ENCODE results near the gene LSS.

LSS gene

DNA sequence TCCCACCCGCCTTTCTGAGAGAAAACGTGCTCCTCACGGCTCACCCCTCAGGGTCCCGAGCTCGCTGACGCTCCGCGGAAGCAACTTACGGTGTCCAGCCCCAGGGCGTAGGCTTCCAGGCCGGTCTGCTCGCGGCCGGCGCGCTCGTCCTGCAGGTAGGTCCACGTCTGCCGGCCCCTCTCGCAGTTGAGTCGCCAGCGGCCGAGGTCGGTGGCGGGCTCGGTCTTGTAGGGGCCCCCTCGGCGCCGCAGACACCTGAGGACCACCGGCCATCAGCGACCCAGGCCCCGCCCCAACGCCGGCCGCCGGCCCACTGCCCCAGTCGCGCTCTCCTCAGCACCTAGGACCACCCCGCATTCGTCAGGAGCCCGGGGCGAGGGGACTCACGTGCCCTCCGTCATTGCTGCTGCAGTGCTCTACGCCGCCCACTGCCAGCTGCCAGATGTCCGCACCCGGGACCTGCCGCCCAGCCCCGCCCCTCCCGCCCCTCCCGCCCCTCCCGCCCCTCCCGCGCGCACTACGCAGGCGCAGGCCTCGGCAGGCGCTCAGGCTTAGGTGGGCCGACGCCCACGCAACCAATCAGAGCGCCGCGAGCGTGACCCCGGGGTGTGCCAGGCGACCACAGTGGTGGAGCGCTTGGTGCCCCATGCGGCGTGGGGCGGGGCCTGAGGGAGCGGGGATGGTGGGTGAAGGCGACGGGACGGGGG lies at the start of gene LSS:
Gene LSS (minus strand): TSS at position 430 of the 707 bp plus-strand sequence. CDS start 29 bp downstream, at position 401.
- peak; percentile 94 to 99 for DNase-seq

DNA sequence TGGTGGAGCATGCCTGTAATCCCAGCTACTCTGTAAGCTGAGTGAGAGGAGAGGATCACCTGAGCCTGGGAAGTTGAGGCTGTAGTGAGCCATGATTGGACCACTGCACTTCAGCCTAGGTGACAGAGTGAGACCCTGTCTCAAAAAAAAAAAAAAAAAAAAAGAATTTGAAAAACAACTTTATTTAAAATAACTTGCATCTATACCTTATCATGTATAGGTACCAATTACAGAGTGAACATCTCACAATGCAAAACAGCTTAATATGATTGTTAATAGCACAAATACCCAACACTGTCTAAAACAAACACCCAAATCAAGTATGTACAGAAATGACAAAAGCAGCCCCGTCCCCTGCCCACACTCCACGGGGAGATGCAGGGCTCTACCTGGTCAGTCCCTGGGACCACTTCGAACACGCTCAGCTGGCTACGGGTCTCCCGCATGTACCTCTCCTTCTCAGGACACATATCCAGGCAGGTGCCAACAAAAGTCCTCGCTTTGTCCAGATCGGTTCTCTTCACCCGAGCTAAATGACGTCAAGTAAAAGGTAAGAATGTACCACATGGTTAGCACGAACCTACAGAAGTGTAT lies 46.3 kb upstream of the LSS start:
- DNase-seq, result no peak

DNA sequence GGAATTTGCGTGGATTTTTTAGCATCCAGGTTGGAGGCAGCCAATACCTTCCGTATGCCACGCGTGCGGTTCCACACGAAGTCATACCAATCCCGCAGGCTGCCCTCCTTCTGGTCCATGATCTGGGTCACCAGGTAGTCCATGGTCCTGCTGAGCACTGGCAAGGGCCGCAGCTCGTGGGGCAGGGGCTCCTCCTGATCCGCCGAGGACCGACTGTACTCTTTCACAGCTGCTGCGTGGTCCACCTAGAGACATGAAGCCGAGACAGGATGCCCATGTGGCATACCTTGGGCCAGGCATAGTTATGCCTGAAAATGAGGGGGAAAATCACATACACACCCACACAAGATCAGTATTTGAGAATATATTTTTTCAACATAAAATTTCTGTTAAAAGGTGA lies 44.8 kb upstream of the LSS start:
- DNase-seq, result no peak

DNA sequence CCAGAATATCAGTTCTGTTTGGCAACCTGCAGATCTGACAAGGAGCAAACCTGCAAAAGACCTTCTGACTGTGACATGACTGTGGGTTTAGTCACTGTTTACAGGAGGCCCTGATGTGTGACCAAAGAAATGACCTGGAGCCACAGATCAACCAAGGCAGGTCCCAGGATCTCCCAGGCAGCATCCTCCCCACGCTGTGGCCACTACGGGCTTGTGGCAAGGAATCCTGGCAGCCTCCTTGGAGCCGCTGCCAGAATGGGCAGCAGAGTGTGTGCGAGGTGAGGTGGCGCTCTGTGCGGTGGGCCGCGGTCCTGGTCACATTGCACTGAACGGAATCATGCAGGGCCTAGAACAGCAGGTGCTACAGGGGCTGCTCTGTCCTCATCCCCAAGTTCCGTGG lies 40.9 kb upstream of the LSS start:
- no peak for DNase-seq

DNA sequence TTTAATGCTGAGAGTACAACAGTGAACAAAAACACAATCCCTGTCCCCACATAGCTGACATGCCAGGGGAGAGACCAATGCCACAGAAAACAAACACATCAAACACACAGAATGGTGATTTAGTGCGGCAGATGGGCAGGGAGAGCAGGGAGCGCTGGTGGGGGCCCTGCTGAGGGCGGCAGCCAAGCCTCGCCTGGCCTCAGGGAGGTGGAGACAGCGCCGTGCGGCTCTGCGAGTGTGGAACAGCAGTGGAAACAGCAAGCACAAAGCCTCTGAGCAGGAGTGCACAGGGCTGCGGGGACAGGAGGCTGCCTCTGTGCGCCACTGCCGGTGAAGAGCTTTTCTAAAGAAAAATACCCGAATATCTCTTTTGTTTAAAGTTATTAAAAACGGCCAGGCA lies 39.8 kb upstream of the LSS start:
- no peak for DNase-seq

DNA sequence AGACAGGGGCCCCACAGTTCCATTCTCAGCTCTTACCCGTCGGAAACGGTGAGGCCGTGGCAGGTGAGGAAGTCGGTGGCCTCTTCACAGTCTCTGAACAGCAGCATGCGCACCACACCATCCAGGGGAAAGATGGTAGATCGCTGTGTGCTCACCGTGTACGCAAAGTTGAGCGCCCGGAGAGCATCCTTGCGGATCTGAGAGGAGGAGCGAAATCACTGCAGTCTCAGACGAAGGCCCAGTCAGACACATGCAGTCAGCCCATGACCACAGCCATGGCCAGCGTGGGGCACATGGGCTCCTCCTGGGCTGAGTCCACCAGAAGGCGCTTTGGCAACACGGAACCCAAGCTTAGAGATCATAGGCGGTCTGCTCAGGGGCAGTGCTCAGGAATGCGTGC lies 38.4 kb upstream of the LSS start:
- no peak for DNase-seq

DNA sequence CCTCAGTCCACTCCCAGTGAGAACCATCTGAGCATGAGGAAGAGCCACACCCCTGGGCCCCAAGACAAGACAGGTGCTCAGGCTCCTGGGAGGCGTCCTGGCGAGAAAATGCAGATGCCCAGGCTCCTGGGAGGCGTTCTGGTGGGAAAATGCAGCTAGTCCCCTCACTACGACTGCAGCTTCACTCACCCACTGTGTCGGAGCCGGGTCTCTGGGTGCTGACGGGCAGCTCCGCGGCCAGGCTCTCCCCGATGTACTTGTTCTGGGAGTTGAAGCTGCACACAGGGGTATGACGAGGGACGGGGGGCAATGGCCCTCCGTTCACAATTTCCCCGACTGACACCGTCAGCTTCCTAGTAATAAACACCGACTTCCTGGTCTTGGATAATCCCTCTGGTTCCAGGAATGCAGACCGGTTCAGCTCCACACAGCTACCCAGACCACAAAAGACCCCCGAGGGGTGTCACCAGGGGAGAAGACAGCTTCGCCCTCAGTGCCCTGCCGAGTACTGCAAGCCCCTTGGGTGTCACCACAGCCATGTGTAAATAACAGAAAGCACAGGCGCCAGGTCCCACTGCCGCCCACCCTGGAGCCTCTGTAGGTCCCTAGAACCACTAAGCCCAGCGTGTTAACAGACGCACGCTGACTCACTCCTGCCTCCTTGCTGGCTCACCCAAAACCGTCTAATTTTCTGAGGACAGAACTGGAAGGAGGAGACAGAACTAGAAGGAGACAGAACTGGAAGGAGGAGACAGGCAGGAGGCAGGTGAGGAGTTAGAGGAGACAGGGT lies 37.4 kb upstream of the LSS start:
- no peak for DNase-seq

DNA sequence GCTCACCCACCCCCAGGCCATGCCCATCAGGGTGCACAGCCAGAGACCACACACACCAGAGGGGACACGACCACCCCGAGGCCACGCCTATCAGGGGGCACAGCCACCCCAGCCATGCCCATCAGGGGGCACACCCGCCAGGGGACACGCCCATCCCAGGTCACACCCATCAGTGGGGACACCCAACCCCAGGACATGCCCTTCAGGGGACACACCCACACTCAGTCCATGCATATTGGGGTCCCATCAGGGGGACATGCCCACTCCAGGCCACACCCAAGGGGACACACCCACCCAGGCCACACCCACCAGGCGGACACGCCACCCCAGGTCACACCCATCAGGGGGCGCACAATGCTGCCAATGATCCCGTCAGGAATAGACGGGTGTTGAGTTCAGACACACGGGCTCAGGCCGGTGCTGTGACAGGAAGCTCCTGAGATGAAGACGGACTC lies 36.1 kb upstream of the LSS start:
- no peak for DNase-seq

DNA sequence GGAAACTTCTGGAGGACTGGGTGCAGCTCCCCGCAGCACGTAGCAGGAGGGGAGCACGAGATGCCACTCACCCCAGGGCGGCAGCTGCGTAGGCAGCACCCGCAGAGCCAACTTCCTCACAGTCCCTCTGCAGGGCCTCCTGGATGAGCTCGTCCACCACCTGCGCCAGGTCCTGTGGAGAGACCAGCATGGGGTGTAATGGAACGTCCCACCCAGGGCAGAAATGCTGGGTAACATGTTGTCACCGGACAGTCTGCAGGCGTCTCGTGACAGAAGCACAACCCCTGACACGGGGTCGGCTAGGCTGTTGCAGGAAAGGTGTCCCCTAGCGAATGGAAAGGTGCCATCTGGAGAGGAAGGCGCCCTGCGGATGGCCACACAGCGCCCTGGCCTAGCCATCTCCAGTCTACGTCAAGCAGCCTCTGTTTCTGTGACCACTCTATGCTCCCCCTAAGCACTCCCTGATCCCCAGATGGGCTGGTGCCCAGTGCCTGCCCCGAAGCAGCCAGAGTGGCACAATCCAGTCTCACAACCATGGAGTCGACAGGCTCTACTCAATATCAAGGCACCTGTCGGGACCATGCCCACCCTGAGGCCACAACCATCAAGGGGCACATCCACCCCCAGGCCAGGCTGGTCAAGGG lies 35.6 kb upstream of the LSS start:
- DNase-seq, result no peak

DNA sequence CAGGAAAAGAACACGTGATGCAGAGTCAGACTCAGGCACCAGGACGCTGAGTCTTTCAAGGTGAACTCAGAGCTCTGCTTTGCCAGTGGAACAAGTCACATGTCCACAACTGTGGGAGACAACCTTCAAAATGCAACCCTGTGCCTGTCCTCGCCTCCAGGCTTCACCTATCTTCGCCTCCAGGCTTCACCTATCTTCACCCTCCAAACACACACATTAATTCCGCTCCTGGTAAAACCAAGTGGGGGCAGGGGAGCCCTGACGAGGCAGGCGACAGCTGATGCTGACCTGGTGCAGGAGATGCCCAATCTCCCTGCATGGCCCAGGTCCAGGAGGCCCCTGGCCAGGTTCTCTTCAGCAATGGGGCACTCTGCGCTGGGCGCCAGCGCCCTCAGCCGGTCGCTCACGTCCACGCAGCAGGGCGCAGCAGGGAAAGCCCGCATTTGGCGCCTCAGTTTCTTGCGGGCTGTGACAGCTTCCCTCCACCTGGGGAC lies 28.0 kb upstream of the LSS start:
- DNase-seq, result no peak

DNA sequence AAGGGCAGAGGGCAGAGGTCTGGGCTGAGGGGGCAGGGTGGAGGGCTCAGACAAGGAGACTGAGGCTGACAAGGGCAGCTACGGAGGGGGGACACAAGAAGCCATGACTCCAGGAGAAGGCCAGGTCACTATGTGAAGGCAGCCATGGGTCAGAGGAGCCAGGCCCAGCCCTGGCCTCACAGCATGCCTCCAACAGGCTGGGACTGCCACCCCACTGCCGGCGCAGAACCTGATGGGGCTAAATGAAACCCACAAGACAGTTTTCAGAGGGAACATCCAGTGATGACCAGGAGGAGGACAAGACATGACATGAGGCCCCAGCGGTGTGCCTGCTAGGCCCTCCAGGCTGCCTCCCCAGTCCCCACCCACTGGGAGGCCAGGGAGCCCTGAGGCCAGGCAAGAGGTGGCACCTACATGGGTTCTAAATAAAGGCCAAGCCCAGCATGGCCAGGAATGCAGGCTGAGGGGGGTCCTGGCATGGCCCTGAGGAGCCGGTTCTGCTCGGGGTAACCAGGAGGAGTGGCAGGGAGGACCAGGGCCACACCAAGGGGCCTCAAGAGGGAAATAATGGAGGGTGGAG lies 27.3 kb upstream of the LSS start:
- DNase-seq, result no peak

DNA sequence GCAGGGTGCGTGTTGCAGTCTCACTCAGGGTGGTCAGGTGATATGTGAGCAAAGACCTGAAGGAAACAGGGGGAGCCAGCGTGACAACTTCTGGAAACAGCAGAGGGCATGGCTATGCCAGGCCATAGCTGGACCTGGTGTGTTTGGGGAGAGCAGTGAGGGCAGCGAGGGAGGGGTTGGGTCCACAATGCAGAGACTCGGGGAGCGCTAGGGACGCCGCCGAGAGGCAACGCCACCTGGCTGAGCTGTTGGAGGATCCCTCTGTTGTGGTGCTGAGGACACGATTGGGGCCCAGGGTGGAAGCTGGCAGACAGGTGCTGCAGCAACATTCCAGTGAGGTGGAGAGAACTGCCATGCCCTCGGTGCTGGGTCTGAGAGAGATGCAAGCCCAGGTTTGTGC lies 26.6 kb upstream of the LSS start:
- DNase-seq, result no peak

DNA sequence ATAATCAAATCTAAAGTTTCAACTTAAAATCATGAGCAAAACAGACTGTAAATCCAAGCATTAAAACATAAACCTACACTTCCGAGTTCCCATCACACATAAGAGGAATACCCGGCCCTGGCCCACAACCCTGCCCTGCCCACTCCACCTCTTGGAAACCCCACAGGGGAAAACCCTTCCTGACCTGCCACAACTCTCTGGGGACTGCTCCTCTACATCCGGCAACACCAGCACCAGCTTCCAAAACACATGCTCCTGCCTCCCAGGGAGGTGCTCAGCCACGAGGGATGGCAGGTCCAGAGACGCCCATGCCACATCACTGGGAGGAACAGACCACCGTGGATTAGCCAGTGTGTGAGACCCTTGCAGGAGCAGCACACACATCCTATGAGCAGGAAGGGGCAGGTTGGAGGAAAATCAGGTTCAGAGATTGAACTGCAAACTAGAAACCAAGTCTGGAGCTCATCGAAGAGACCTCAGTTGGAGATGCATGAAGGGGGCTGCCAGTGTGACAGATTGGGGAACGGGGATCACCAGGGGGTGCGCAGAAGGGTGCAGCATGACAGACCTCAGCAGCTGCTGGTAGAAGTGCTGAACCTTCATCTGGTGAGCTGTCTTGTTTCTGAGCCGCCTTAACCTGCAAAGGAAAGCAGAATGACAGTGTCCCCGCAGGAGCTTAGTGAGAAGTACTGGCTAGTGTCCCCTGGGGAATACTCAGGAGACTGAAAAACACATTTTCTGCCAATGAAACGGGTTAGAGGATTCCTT lies 25.8 kb upstream of the LSS start:
- no peak for DNase-seq

DNA sequence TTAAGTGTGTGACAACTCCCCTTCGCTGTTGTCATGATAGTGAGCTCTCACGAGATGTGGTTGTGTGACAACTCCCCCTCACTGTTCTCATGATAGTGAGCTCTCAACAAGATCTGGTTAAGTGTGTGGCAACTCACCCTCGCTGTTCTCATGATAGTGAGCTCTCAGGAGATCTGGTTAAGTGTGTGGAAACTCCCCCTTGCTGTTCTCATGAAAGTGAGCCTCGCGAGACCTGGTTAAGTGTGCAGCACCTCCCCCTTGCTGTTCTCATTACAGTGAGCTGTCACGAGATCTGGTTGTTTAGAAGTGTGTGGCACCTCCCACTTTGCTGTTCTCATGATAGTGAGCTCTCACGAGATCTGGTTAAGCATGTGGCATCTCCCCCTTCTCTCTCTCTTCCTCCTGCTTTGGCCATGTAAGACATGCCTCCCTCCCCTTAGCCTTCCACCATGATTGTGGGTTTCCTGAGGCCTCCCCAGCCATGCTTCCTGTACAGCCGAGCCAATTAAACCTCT lies 25.1 kb upstream of the LSS start:
- no peak for DNase-seq

DNA sequence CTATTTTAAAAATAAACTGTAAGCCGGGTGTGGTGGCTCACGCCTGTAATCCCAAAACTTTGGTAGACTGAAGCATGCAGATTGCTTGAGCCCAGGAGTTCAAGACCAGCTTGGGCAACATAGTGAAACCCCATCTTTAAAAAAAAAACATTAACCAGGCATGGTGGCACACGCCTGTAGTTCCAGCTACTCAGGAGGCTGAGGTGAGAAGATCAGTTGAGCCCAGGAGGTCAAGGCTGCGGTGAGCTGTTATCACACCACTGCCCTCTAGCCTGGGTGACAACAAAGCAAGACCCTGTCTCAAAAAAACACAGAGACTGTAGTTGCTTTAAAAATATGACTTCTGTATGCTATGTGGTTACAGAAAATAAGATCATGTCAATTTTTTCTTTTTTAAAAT lies 24.3 kb upstream of the LSS start:
- DNase-seq, result no peak

DNA sequence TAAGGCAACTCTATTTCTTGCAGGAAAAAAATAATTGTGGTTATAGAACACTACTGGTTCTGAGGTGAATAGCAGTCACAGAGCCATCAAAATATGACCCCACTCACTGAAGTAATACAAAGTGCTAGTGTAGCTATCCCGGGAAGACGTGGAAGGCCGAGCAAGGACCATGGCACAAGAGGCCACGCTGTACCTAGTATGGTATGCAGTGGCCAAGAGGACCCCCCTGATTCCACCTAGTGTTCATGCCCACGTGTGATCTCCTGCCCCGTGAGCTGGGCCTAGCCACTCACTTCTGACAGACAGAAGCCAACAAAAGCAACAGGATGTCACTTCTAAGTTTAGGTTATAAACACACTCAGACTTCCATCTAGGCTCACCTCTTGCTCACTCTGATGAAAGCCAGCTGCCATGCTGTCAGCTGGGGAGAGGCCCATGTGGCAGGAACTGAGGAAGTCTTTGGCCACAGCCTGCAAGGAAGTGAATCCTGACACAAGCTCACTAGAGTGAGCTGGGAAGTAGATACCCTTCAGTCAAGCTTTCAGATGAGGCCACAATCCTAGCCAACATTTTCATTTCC lies 21.7 kb upstream of the LSS start:
- DNase-seq, result no peak

DNA sequence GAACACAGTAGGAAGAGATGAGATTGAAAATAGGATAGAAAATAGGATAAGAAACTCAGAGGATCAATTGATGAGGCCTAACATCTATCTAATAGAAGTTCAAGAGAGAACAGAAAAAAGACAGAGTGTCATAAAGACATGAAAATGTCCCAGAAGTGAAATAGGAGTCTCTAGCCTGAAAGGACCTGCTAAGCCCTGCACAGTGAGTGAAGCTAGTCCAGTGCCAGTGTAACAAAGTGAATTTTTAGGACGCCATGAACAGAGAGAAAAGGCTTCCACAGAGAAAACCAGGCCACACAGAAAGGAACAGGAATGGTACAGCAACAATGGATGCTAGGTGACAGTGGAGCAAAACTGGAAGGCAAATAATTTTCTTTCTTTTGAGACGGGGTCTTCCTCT lies 20.3 kb upstream of the LSS start:
- no peak for DNase-seq

DNA sequence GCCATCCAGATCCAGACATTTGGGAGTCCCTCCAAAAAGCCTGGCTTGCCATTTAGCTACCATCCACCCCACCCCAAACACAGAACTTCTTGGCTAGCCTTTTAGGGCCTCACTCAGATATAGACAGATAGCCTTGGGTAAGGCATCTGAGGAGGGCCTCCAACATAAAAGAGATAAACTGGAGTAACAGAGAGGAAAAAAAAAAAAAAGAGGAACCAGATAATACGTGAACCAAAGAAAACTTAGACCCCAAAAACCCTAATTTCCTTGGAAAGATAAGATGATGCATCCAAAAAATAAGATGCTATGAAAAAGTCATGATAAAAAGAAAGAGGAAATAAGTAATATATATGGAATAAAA lies 19.8 kb upstream of the LSS start:
- DNase-seq, result no peak

DNA sequence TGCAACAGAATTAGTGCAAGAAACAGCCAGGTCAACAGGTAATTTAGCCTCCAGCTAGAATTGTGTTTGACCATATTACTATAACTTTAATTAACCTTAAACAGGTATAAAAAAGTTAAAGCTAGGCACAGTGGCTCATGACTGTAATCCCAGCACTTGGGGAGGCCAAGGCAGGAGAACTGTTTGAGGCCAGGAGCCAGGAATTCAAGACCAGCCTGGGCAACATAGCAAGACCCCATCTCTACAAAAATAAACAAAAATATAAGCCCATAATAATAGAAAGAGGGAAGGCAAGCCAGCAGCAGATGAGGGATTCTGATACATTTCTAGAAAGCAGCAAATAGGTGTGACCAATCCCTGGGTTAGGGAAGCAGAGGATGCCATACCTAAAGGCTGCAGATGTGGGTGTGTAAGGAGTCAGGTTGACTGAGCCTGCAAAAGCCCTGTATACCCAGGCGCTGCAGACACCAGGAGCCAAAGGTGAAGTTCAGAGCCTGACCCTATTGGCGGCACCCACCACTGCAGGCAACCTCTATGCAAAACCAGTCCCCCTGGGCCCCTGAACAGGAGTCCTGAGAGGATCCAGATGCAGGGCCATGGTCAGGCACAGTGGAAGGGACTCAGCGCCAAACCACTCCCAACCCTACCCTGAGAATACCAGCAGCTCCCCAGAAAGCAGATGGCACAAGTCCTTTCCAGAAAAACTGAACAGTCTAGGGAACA lies 19.3 kb upstream of the LSS start:
- peak in 1 of 2 experiments; percentile 26 for DNase-seq

DNA sequence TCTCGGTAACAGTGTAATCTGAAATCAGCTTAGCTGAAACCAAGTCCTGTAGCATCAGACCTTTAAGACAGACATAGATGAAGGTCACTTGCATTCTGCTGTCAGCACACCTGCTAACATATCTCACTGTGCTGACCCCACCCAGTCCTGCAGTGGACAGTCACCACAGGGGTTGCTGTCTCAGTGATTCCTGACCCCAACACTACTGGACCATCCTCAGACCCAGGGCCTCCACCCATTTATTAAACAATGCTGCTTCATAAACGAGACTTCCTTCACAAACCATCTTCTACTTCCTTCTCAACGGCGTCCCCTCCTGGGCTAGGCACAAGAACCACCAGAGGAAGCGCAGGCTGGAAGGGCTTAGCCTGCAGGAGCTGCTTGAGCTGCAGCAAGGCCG lies 17.8 kb upstream of the LSS start:
- DNase-seq, result no peak
